GM19467 (cell line): ENCODE results near the gene AZGP1.
"Not testable (repeated sequence)": the region's sequence is repeated elsewhere in the genome, so short reads cannot be mapped to it uniquely, and the experiment has no call there.

Source experiments
- ATAC-seq: cut with Tn5 transposase; IDR thresholded peaks from one replicate; pipeline ENCODE4 v1.9.1; 2021; ENCODE audit warnings: mild to moderate bottlenecking, moderate library complexity; ENCODE audit not compliant: unreplicated experiment

The AZGP1 gene

DNA sequence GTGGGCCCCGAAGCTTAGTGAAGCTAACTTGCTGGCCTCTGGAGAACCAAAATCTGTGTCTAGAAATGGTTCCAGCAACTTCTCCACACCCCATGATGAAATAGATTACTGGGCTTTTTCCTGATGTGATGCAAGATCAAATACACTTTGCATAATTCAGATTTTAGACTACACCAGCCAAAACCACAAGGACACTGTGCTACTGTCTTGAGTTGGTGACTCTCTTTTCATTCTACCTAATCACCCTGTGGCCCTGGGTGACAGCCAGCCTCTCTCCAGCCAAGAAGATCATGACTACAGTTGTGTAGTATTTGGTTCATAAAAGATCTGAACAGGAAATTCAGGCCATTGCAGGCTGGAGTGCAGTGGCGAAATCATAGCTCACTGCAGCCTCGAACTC lies 22.2 kb downstream of the AZGP1 start:
- no peak for ATAC-seq

GRCh38 chr7:99952649-99953048 lies 23.2 kb downstream of the AZGP1 start:
- ATAC-seq: not testable (repeated sequence)

DNA sequence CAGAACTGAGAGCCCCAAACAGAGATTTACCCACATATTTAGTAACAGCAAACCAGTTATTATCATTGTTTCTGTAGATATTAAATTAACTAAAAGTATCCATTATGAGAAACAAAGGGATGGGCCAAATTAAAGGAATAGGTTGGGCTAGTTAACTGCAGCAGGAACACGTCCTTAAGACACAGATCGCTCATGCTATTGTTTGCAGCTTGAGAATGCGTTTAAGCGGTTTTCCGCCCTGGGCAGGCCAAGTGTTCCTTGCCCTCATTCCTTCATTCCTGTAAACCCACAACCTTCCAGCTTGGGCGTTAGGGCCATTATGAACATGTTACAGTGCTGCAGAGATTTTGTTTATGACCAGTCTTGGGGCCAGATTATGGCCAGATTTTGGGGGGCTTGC lies 25.0 kb downstream of the AZGP1 start:
- ATAC-seq: not testable (repeated sequence)

GRCh38 chr7:99949645-99950228 lies 26.1 kb downstream of the AZGP1 start:
- ATAC-seq: no peak

DNA sequence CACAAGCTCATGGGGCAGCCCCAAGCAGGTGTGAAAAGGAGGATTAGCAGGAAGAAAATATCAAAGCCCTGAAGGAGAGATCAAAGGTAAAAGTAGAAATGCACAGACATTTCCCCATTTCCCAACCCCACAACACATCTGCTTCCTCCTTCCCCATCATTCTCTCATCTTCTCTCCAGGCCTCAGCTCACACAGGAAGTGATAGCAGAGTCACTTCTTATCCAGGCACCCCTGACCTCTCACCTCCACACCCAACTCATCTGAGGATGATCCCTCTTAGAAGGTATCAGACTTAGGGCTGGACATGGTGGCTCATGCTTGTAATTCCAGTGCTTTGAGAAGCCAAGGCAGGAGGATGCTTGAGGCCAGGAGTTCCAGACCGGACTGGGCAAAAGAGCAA lies 28.2 kb downstream of the AZGP1 start:
- ATAC-seq: no peak

DNA sequence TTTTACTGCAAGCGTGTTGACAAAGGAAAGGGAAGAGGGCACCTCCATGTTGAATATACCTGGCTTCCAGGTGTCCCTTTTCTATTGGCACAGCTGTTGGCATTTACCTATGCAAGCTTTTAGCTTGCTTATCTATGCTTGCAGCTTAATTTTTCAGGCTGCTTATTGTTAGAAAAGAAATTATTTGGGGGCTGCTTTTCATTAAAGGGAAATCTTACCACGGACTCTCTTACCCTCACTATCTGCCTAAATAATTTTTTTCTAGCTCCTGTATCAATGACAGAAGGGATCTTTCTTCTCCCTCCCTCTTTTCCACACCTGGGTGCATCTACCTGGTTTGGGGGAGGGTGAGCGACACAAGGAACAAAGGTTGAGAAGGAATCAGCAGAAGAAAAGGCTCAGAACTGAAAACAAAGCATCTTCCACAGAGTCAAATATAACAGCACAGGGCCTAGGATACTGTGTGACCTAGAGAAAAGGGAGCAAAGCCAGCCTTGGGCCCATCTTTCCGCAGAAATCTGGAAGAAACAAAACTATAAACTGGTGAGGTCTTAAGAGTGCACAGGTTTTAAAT lies 31.2 kb downstream of the AZGP1 start:
- ATAC-seq: no peak

DNA sequence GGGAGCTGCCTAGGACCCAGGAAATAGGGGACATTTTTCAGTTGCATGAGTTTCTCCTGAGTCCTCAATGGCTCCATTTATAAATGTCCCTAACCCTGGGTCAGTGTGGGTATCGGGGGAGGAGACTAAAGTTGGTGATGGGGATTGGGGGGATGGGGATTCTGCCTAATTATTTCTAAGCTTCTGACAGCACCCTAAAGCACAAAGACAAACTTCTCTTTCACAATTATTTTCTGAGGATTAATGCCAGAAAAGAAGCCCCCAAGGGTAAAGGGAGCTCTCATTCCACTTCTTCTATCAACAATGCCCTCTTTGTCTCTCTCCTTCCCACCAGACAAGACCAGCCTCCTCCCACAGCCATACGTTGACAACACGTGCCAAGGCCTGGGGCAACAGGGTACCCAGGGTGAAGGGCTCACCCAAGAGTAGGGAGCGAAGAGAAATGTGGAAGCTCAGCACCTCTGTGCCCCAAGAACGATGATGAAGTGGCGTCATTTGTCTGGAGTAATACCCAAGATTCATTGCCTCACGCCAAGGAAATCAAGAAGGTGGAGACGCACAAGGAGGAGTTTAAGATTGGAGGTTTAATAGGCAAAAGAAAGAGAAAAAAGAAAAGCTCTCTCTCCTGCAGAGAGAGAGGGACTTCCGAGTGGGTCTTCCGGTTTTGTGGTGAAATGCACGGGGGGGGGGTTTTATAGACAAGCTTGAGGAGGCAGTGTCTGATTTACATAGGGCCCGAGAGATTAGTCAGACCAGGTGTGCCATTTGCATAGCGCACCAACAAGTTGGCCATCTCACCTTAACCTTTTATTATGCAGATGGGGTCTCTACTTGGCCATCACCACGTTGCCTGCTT lies 32.0 kb downstream of the AZGP1 start:
- no peak for ATAC-seq

- no peak for ATAC-seq
Observed at GRCh38 chr7:99938296-99938695, 37.5 kb downstream of the AZGP1 start.

- ATAC-seq: not testable (repeated sequence)
Observed at GRCh38 chr7:99935009-99935408, 40.8 kb downstream of the AZGP1 start.

GRCh38 chr7:99930376-99930775 lies 45.5 kb downstream of the AZGP1 start:
- no peak for ATAC-seq

GRCh38 chr7:99929730-99930053 lies 46.1 kb downstream of the AZGP1 start:
- no peak for ATAC-seq

GRCh38 chr7:99928994-99929729 lies 46.7 kb downstream of the AZGP1 start, which contains the start of gene GJC3:
Gene GJC3 (minus strand): TSS chr7:99929620. CDS start chr7:99929620, 0 bp downstream.
- ATAC-seq: no peak

- ATAC-seq: no peak
Observed at GRCh38 chr7:99928188-99928587, 47.6 kb downstream of the AZGP1 start.

DNA sequence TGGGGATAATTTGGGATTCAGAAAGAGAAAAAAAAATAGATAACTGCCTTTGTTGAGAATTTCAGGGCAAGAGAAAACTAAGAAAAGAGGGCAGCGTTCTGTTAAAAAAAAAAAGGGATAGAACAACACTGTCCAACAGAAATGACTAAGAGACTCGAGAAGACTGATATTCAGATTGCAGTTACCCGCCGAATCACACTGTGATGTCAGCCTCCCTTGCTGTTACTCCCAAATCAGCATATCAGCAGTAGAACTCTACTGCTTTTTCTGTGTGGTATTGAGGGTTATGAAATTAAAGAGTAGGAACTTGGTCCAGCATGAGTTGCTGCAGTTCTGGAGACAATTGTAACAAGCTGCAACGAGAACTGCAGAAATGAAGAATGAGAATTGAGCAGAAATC lies 48.3 kb downstream of the AZGP1 start:
- ATAC-seq: no peak

- ATAC-seq: no peak
Observed at GRCh38 chr7:99926321-99926720, 49.5 kb downstream of the AZGP1 start.

- ATAC-seq: no peak
Observed at GRCh38 chr7:99923200-99923599, 52.6 kb downstream of the AZGP1 start.

DNA sequence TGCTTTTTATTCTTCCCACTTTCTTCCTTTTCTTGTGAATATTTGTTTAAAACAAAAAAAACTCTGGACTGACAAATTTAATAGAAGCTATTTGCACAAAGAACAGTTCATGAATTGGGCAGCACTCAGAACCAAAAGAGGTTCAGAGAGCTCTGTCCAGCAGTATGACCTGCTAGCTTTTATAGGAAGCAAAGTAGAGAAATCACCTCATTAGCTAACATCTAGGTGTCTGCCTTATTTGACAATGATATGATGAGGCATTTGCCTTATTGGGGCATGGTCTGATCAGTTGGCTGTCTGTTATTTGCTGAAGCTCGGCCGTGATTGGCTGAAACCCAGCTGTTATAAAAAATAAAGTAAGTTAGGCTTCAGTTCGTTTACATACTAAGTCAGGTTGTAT lies 55.7 kb downstream of the AZGP1 start:
- ATAC-seq: no peak

GRCh38 chr7:99919814-99920112 lies 56.1 kb downstream of the AZGP1 start:
- no peak for ATAC-seq

GRCh38 chr7:99918959-99919813 lies 56.6 kb downstream of the AZGP1 start, which contains the start of gene TRIM4:
Gene TRIM4 (minus strand): TSS chr7:99919530. CDS start chr7:99919401, 129 bp downstream.
- ATAC-seq: peak; percentile 94
